SK-N-SH (cell line): ENCODE data around the gene ESYT3. TPM values are rescaled to one million over a fixed set of nuclear protein-coding genes. Genes with fewer than 3 reads are reported as not detected.

Experiments used
- CTCF ChIA-PET: fragments of 300-600, 350-600 bp; formaldehyde crosslinking; extraction: SDS; loops from one replicate; lab custom pipeline; 2021; lab: Yijun Ruan, JAX
- POLR2A ChIA-PET: fragments of 350-600 bp; sonication (Branson Sonifier 250); formaldehyde crosslinking; extraction: SDS; loops from one replicate; lab custom pipeline; 2020; ENCODE audit warnings: antibody characterized with exemption, inconsistent platforms; lab: Yijun Ruan, JAX
- DNase-seq: peaks from one replicate; pipeline ENCODE4 v3.0.0; 2012
- H2AFZ ChIP-seq: fragments of 200-600 bp; sonication (generic); 2 replicates; pipeline ENCODE4 v1.8.1; 2016; ENCODE audit warnings: antibody characterized with exemption, mild to moderate bottlenecking, low read depth
- H3F3A ChIP-seq: fragments of 200-600 bp; sonication (generic); replicated peaks from 2 replicates; pipeline ENCODE3; 2016; ENCODE audit warnings: antibody characterized with exemption, mild to moderate bottlenecking; ENCODE audit not compliant: insufficient read depth
- H3K27ac ChIP-seq, 2 experiments: fragments of 200-500 bp in 1 of 2; fragments of 200-600 bp in 1 of 2; sonication (Bioruptor generic) in 1 of 2; sonication (generic), shearing (Covaris generic) in 1 of 2; 2 replicates each; pipeline versions ENCODE4 v1.5.1 to v1.6.1; 2014 to 2016; ENCODE audit warnings: low read depth in 2 of 2, inconsistent platforms in 1 of 2, low read length in 1 of 2, mild to moderate bottlenecking in 1 of 2, mixed read lengths in 1 of 2
- H3K27me3 ChIP-seq: fragments of 200-600 bp; sonication (generic), shearing (Covaris generic); 2 replicates; pipeline ENCODE4 v1.6.1; 2016; ENCODE audit warnings: mixed run types; ENCODE audit not compliant: insufficient read depth
- H3K36me3 ChIP-seq, 2 experiments: fragments of 200-500 bp in 1 of 2; fragments of 200-600 bp in 1 of 2; sonication (Bioruptor generic) in 1 of 2; sonication (generic) in 1 of 2; replicated peaks in 1 of 2; 2 replicates each; pipeline versions ENCODE3 to v1.5.1; 2014 to 2016; ENCODE audit warnings: low read length in 1 of 2, mild to moderate bottlenecking in 1 of 2; ENCODE audit not compliant: insufficient read depth in 2 of 2, control insufficient read depth in 1 of 2
- H3K4me1 ChIP-seq, 2 experiments: fragments of 200-500 bp in 1 of 2; fragments of 200-600 bp in 1 of 2; sonication (Bioruptor generic) in 1 of 2; sonication (generic), shearing (Covaris generic) in 1 of 2; 2 replicates each; pipeline versions ENCODE4 v1.5.1 to v1.6.1; 2014 to 2016; ENCODE audit warnings: low read depth in 1 of 2, low read length in 1 of 2, mixed run types in 1 of 2; ENCODE audit not compliant: insufficient read depth in 2 of 2, control insufficient read depth in 1 of 2
- H3K4me2 ChIP-seq: fragments of 200-600 bp; sonication (generic), shearing (Covaris generic); 2 replicates; pipeline ENCODE4 v1.6.1; 2017; ENCODE audit warnings: mixed run types
- H3K4me3 ChIP-seq, 2 experiments: fragments of 200-500 bp in 1 of 2; fragments of 200-600 bp in 1 of 2; sonication (Bioruptor generic) in 1 of 2; sonication (generic), shearing (Covaris generic) in 1 of 2; 2 replicates each; pipeline versions ENCODE4 v1.5.1 to v1.8.1; 2014 to 2016; ENCODE audit warnings: low read depth in 2 of 2, inconsistent platforms in 1 of 2, low read length in 1 of 2, mild to moderate bottlenecking in 1 of 2, mixed read lengths in 1 of 2, moderate library complexity in 1 of 2
- H3K79me2 ChIP-seq: fragments of 200-600 bp; sonication (generic); 2 replicates; pipeline ENCODE4 v1.8.1; 2017; ENCODE audit warnings: mild to moderate bottlenecking; ENCODE audit not compliant: insufficient read depth
- H3K9ac ChIP-seq: fragments of 200-600 bp; sonication (generic); 2 replicates; pipeline ENCODE4 v1.6.1; 2017; ENCODE audit warnings: mixed run types
- H3K9me2 ChIP-seq: fragments of 200-600 bp; sonication (generic); 2 replicates; pipeline ENCODE4 v1.6.1; 2017; ENCODE audit warnings: mixed run types
- H3K9me3 ChIP-seq: fragments of 200-600 bp; sonication (generic); 2 replicates; pipeline ENCODE4 v1.6.1; 2017; ENCODE audit warnings: mixed run types, mild to moderate bottlenecking, moderate library complexity
- H4K20me1 ChIP-seq: fragments of 200-600 bp; sonication (generic); 2 replicates; pipeline ENCODE4 v1.6.1; 2017; ENCODE audit warnings: mild to moderate bottlenecking, mixed run types; ENCODE audit not compliant: insufficient read depth
- FOXJ3 ChIP-seq: sonication (generic); formaldehyde crosslinking; IDR thresholded peaks from 2 replicates; pipeline ENCODE4 v1.5.1; 2020; ENCODE audit warnings: mild to moderate bottlenecking, missing genetic modification reagents
- GABPA ChIP-seq: IDR thresholded peaks from 2 replicates; pipeline ENCODE4 v1.4.0; 2012; ENCODE audit warnings: low read depth, mild to moderate bottlenecking
- MEF2A ChIP-seq: IDR thresholded peaks from 2 replicates; pipeline ENCODE4 v1.4.0; 2012; ENCODE audit warnings: low read depth, borderline replicate concordance
- NRF1 ChIP-seq: IDR thresholded peaks from 2 replicates; pipeline ENCODE4 v1.6.1; 2012; ENCODE audit warnings: low read depth, mild to moderate bottlenecking, low read length
- REST ChIP-seq: IDR thresholded peaks from 2 replicates; pipeline ENCODE4 v1.6.1; 2012; ENCODE audit warnings: mild to moderate bottlenecking, low read depth, low read length, moderate library complexity
- RFX5 ChIP-seq: IDR thresholded peaks from 2 replicates; pipeline ENCODE4 v1.6.1; 2012; ENCODE audit warnings: mild to moderate bottlenecking, improper control_type of control experiment, low read length
- WGBS: methylation state at CpG from one replicate; pipeline ENCODE4 v1.1.6; 2017; ENCODE audit warnings: low lambda C conversion rate; 5-methylcytosine and 5-hydroxymethylcytosine counted together
- polyA plus RNA-seq, 3 experiments: library from polyadenylated mRNA; depleted of rRNA; stranded (reverse); fragments of >200 nt; gene quantifications; 2 replicates each; pipeline ENCODE4 v1.2.3, GENCODE V29; 2012

ESYT3 gene
- polyA plus RNA-seq, 1 of the 3 experiments (the other 2 are of a cell fraction): 0.33 TPM

- POLR2A ChIA-PET: no interaction called here
- no peak for DNase-seq
- 0 out of 2 replicates have a peak, but pooled peaks cover 14% of the 10 kb centered on the region for H3K9me3 ChIP-seq
- H3K9me2 ChIP-seq: 0 out of 2 replicates have a peak, but pooled peaks cover 3% of the 10 kb centered on the region
- no peaks in the 10 kb centered on the region for H4K20me1 ChIP-seq
- peaks cover 2 to 3% of the 10 kb centered on the region in 2 experiments for H3K36me3 ChIP-seq
- CTCF ChIA-PET: no interaction called here
- no peak overlapping the region for H3K4me3 ChIP-seq
- H3K79me2 ChIP-seq: no peaks in the 10 kb centered on the region
- no peak overlapping the region for H2AFZ ChIP-seq
- TF ChIP-seq GABPA (no peak), MEF2A (no peak), FOXJ3 (CRISPR knock-in tag) (no peak)
- no peak overlapping the region for H3K27ac ChIP-seq
- 100% methylated on average over 1 of the region's 1 CpG for WGBS
- peaks cover 0 to 13% of the 10 kb centered on the region in 2 experiments; a peak in 2 of 4 replicates for H3K4me1 ChIP-seq
- no peak overlapping the region for H3K9ac ChIP-seq
- H3K4me2 ChIP-seq: no peak overlapping the region
- peaks cover 17% of the 10 kb centered on the region for H3F3A ChIP-seq
- no peaks in the 10 kb centered on the region for H3K27me3 ChIP-seq
Measured at GRCh38 chr3:138491971-138492370, 57.6 kb downstream of the ESYT3 start.

GRCh38 chr3:138492980-138493675 is 58.7 kb downstream of the ESYT3 start:
- Histone ChIP-seq H3K9ac (no peak overlapping the region), H3K9me2 (0 out of 2 replicates have a peak, but pooled peaks cover 3% of the 10 kb centered on the region), H3K9me3 (0 out of 2 replicates have a peak, but pooled peaks cover 3% of the 10 kb centered on the region), H3K4me1 (peaks cover 0 to 13% of the 10 kb centered on the region in 2 experiments; a peak in 2 of 4 replicates), H3K27ac (peak overlapping the region in 1 of 2 experiments; percentile 49; a peak in 2 of 4 replicates), H3K4me3 (no peak overlapping the region), H4K20me1 (no peaks in the 10 kb centered on the region), H3K27me3 (no peaks in the 10 kb centered on the region)
- no peak for DNase-seq
- 83% methylated on average over 2 of the region's 4 CpGs for WGBS
- CTCF ChIA-PET: interaction anchor here (0.7 kb wide), 1 partner anchor 34 kb away, joined by 4 read pairs; no protein-coding TSS in a partner anchor
- POLR2A ChIA-PET: no interaction called here
- TF ChIP-seq RFX5 (no peak), NRF1 (no peak), REST (no peak)
- TF ChIP-seq, all 33 proteins: peak for 0
- H3K36me3 ChIP-seq: peaks cover 2 to 3% of the 10 kb centered on the region in 2 experiments
- H3F3A ChIP-seq: peaks cover 17% of the 10 kb centered on the region
- H3K79me2 ChIP-seq: no peaks in the 10 kb centered on the region
- no peak overlapping the region for H3K4me2 ChIP-seq
- H2AFZ ChIP-seq: no peak overlapping the region
